Measurements from ENCODE around the gene CDKL1. TPM values are rescaled to one million over a fixed set of nuclear protein-coding genes. Genes with fewer than 3 reads are reported as not detected.

CDKL1 gene
- total RNA-seq, 1 experiment from 2014 or later = 3.6 TPM

- no peak overlapping the region for H3K4me3 Mint-ChIP-seq
- peaks cover 14% of the 10 kb centered on the region for H3K9me3 Mint-ChIP-seq
- H3K27ac Mint-ChIP-seq = peak overlapping the region; percentile 43; the same call in 1 of the 2 replicates
- H3K36me3 Mint-ChIP-seq = no peaks in the 10 kb centered on the region
- ATAC-seq (no peak), DNase-seq (ENCODE audit: low spot score) (no peak)
- ChIA-PET CTCF (interaction anchor here (1.5 kb wide), 1 partner anchor 15 kb away, joined by 3 read pairs; no protein-coding TSS in a partner anchor), POLR2A (no interaction called here)
- TF ChIP-seq KAT7 (CRISPR knock-in tag; IDR thresholded peaks at IDR 0.05; ENCODE audit: borderline replicate concordance) (no peak), TEAD4 (CRISPR knock-in tag; IDR thresholded peaks at IDR 0.05) (no peak), HMGA2 (CRISPR knock-in tag; IDR thresholded peaks at IDR 0.05) (no peak), ZNF317 (CRISPR knock-in tag; IDR thresholded peaks at IDR 0.05; ENCODE audit: borderline replicate concordance, low read depth) (no peak), STAT6 (CRISPR knock-in tag; conservative IDR thresholded peaks at IDR 0.05; ENCODE audit: low read depth) (no peak), NFATC4 (CRISPR knock-in tag; IDR thresholded peaks at IDR 0.05) (no peak), ATF1 (CRISPR knock-in tag; IDR thresholded peaks at IDR 0.05) (no peak), SMAD3 (CRISPR knock-in tag; IDR thresholded peaks at IDR 0.05; ENCODE audit: borderline replicate concordance) (no peak), JAZF1 (CRISPR knock-in tag; IDR thresholded peaks at IDR 0.05) (no peak), PRRX2 (CRISPR knock-in tag; IDR thresholded peaks at IDR 0.05) (no peak), E2F5 (CRISPR knock-in tag; IDR thresholded peaks at IDR 0.05) (no peak), ARID4B (CRISPR knock-in tag; IDR thresholded peaks at IDR 0.05; ENCODE audit: borderline replicate concordance) (no peak)
- H3K27me3 Mint-ChIP-seq (ENCODE audit: low read depth) = peaks cover 4% of the 10 kb centered on the region
- H3K4me1 Mint-ChIP-seq = peaks cover 22% of the 10 kb centered on the region
Measured at GRCh38 chr14:50403419-50403818, 6.7 kb upstream of the CDKL1 start.

GRCh38 chr14:50402965-50403364 lies 6.3 kb upstream of the CDKL1 start:
- Mint-ChIP-seq H3K4me3 (no peak overlapping the region), H3K36me3 (no peaks in the 10 kb centered on the region), H3K4me1 (peaks cover 26% of the 10 kb centered on the region), H3K9me3 (peaks cover 14% of the 10 kb centered on the region), H3K27ac (no peak overlapping the region), H3K27me3 (ENCODE audit: low read depth) (peaks cover 9% of the 10 kb centered on the region)
- DNase-seq (ENCODE audit: low spot score) (no peak), ATAC-seq (no peak)
- ChIA-PET POLR2A (no interaction called here), CTCF (interaction anchor here (1.5 kb wide), 1 partner anchor 15 kb away, joined by 3 read pairs; no protein-coding TSS in a partner anchor)
- TF ChIP-seq CBFB (CRISPR knock-in tag; IDR thresholded peaks at IDR 0.05; ENCODE audit: low read depth) = no peak
- TF ChIP-seq CREB1 (CRISPR knock-in tag; IDR thresholded peaks at IDR 0.05) = no peak
- TF ChIP-seq MYBL2 (CRISPR knock-in tag; IDR thresholded peaks at IDR 0.05) = no peak
- TF ChIP-seq RORB (CRISPR knock-in tag; IDR thresholded peaks at IDR 0.05) = no peak
- no peak for TF ChIP-seq E2F5 (CRISPR knock-in tag; IDR thresholded peaks at IDR 0.05)
- no peak for TF ChIP-seq ZMAT4 (CRISPR knock-in tag; IDR thresholded peaks at IDR 0.05)

All from WTC11 (cell line).